Astrocyte (in vitro differentiated cells and primary cell): Measurements from ENCODE around the gene KRT86.
"Not testable (repeated sequence)": the region's sequence is repeated elsewhere in the genome, so short reads cannot be mapped to it uniquely, and the experiment has no call there.

Experiments used
- CTCF ChIP-seq: IDR thresholded peaks from 2 replicates; pipeline ENCODE4 v1.5.1; 2011; ENCODE audit warnings: low read depth, mild to moderate bottlenecking, inconsistent platforms, low read length, moderate library complexity; ENCODE audit not compliant: insufficient read depth
- EZH2 ChIP-seq: IDR thresholded peaks from 2 replicates; pipeline ENCODE4 v1.6.1; 2012; ENCODE audit warnings: mild to moderate bottlenecking, low read length, inconsistent platforms; ENCODE audit not compliant: insufficient read depth

- not testable (repeated sequence) for TF ChIP-seq CTCF, EZH2
Observed at GRCh38 chr12:52301721-52302120, 27.3 kb downstream of the KRT86 start.
